Nephron (organoid): ENCODE results near the gene DENND6A.

Experiments
- H3K27ac Mint-ChIP-seq, 3 experiments: 2 replicates each; pipeline ENCODE4 v1.8.0; 2020; ENCODE audit warnings: mixed read lengths in 3 of 3, mild to moderate bottlenecking in 2 of 3, moderate library complexity in 1 of 3
- H3K27me3 Mint-ChIP-seq: 2 replicates; pipeline ENCODE4 v1.8.0; 2021; ENCODE audit warnings: low read depth, mild to moderate bottlenecking, moderate library complexity, mixed read lengths
- H3K36me3 Mint-ChIP-seq: 2 replicates; pipeline ENCODE4 v1.8.0; 2020; ENCODE audit warnings: low read depth, mixed read lengths
- H3K4me1 Mint-ChIP-seq: 2 replicates; pipeline ENCODE4 v1.8.0; 2020; ENCODE audit warnings: mixed read lengths
- H3K4me3 Mint-ChIP-seq, 3 experiments: 2 replicates each; pipeline ENCODE4 v1.8.0; 2020; ENCODE audit warnings: mild to moderate bottlenecking in 3 of 3, mixed read lengths in 3 of 3, moderate library complexity in 2 of 3
- H3K9me3 Mint-ChIP-seq: 2 replicates; pipeline ENCODE4 v1.8.0; 2020; ENCODE audit warnings: mixed read lengths
- CTCF ChIP-seq, 3 experiments: fragments of 200-600 bp; sonication (generic); IDR thresholded peaks; one replicate each; pipeline ENCODE4 v1.5.0; 2021; ENCODE audit warnings: antibody characterized with exemption in 3 of 3; ENCODE audit not compliant: unreplicated experiment in 3 of 3

Gene DENND6A

DNA sequence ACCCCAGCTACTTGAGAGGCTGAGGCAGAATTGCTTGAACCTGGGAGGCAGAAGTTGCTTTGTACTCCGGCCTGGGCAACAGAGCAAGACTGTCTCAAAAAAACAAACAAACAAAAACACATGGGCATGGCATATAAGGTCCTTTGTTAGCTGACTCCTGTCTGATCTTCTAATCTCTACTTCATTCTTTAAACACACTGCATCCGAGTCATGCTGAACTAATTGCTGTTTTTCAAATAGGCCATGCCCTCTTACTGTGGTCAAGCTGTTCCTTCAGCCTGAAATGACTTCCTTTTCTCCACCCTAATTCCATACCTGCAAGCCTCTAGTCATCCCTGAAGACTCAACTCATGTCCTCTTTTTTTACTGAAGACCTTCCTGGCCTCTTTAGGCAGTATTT, 40.9 kb upstream of the DENND6A start:
- Mint-ChIP-seq H3K4me1 (peaks cover 24% of the 10 kb centered on the region), H3K4me3 (no peak overlapping the region), H3K36me3 (no peaks in the 10 kb centered on the region), H3K27me3 (no peaks in the 10 kb centered on the region), H3K27ac (no peak overlapping the region), H3K9me3 (no peaks in the 10 kb centered on the region)
- no peak for TF ChIP-seq CTCF (IDR thresholded peaks at IDR 0.05; ENCODE audit: unreplicated experiment in 3 of 3)

DNA sequence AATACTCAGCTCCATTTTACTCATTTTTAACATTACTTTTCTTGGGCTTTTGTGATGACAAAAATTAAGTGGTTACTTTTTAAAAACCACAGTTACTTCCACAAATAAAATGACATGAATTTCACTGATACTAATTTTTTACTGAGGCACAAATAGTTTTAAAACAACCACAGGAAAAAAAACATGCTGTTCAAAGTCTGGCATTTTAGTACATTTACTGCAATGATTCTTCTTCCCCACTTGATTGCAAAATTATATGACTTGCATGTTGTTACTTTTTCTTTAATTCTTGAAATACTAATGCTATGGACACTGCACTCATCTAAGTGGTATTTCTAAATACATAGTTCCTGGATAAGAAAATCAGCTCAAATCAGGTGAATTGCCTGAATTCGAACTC, 38.4 kb upstream of the DENND6A start:
- Mint-ChIP-seq H3K36me3 (no peaks in the 10 kb centered on the region), H3K27ac (no peak overlapping the region), H3K4me1 (peaks cover 17% of the 10 kb centered on the region), H3K4me3 (no peak overlapping the region), H3K27me3 (no peaks in the 10 kb centered on the region), H3K9me3 (no peaks in the 10 kb centered on the region)
- TF ChIP-seq CTCF (IDR thresholded peaks at IDR 0.05; ENCODE audit: unreplicated experiment in 3 of 3): no peak

DNA sequence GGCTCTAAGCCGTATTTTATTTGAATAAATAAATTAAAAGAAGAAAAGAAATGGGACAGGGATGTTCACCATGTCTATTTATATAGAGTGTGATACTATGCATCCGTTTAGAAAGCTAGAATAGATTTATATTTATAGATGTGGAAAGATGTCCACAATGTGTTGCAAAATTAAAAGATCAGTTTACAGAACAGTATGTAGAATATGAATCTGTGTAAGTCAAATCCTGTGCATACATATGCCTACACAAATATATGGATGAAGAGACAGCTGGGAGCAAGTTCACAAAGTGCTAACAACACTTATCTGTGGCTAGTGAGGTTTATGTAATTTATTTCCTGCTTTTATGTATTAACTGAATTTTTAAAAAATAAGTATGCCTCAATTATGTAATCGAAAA, 37.8 kb upstream of the DENND6A start:
- no peaks in the 10 kb centered on the region for H3K9me3 Mint-ChIP-seq
- TF ChIP-seq CTCF (IDR thresholded peaks at IDR 0.05; ENCODE audit: unreplicated experiment in 3 of 3): no peak
- peaks cover 17% of the 10 kb centered on the region for H3K4me1 Mint-ChIP-seq
- H3K36me3 Mint-ChIP-seq: no peaks in the 10 kb centered on the region
- H3K4me3 Mint-ChIP-seq: no peak overlapping the region
- H3K27ac Mint-ChIP-seq: no peak overlapping the region
- H3K27me3 Mint-ChIP-seq: no peaks in the 10 kb centered on the region

- H3K27ac Mint-ChIP-seq: no peak overlapping the region
Observed at GRCh38 chr3:57729334-57730045, 36.6 kb upstream of the DENND6A start.

GRCh38 chr3:57727106-57727505, 34.2 kb upstream of the DENND6A start:
- Mint-ChIP-seq H3K4me1 (peaks cover 17% of the 10 kb centered on the region), H3K27ac (no peak overlapping the region), H3K27me3 (peaks cover 3% of the 10 kb centered on the region), H3K9me3 (no peaks in the 10 kb centered on the region), H3K4me3 (no peak overlapping the region), H3K36me3 (no peaks in the 10 kb centered on the region)
- no peak for TF ChIP-seq CTCF (IDR thresholded peaks at IDR 0.05; ENCODE audit: unreplicated experiment in 3 of 3)

More at GRCh38 chr3:57729334-57730045, 36.6 kb upstream of the DENND6A start:
- Mint-ChIP-seq H3K4me3 (no peak overlapping the region), H3K36me3 (no peaks in the 10 kb centered on the region), H3K27me3 (no peaks in the 10 kb centered on the region), H3K9me3 (no peaks in the 10 kb centered on the region), H3K4me1 (peaks cover 17% of the 10 kb centered on the region)
- no peak for TF ChIP-seq CTCF (IDR thresholded peaks at IDR 0.05; ENCODE audit: unreplicated experiment in 3 of 3)

DNA sequence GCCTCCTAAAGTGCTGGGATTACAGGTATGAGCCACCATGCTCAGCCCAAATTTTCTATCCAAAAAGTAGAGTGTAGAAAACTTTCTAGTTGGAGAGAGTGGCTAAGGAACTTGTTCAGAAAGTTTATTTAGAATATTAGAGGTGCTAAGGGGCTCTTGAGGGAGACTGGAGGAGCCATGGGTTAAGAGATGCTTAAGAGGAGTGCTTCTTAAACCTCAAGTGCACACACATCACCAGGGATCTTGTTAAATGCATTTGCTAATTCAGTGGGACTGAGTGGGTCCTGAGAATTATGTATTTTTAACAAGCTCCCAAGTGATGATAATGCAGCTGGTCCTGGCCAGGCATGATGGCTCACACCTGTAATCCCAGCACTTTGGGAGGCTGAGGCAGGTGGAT, 33.5 kb upstream of the DENND6A start:
- H3K36me3 Mint-ChIP-seq: no peaks in the 10 kb centered on the region
- no peaks in the 10 kb centered on the region for H3K9me3 Mint-ChIP-seq
- H3K4me1 Mint-ChIP-seq: peaks cover 15% of the 10 kb centered on the region
- no peak overlapping the region for H3K4me3 Mint-ChIP-seq
- TF ChIP-seq CTCF (IDR thresholded peaks at IDR 0.05; ENCODE audit: unreplicated experiment in 3 of 3): no peak
- H3K27ac Mint-ChIP-seq: no peak overlapping the region
- H3K27me3 Mint-ChIP-seq: peaks cover 4% of the 10 kb centered on the region
